COLO668 (cell line): ENCODE data around the gene CCDC201.

Source experiments
- DNase-seq: peaks from one replicate; lab custom pipeline; 2025; ENCODE audit not compliant: unreplicated experiment; lab: John Stamatoyannopoulos, UW

CCDC201 gene

GRCh38 chr7:45873035-45873354 is at the start of gene CCDC201:
TSS of gene CCDC201 (minus strand) at chr7:45873082. CDS start at chr7:45873007, 75 bp downstream.
- no peak for DNase-seq

DNA sequence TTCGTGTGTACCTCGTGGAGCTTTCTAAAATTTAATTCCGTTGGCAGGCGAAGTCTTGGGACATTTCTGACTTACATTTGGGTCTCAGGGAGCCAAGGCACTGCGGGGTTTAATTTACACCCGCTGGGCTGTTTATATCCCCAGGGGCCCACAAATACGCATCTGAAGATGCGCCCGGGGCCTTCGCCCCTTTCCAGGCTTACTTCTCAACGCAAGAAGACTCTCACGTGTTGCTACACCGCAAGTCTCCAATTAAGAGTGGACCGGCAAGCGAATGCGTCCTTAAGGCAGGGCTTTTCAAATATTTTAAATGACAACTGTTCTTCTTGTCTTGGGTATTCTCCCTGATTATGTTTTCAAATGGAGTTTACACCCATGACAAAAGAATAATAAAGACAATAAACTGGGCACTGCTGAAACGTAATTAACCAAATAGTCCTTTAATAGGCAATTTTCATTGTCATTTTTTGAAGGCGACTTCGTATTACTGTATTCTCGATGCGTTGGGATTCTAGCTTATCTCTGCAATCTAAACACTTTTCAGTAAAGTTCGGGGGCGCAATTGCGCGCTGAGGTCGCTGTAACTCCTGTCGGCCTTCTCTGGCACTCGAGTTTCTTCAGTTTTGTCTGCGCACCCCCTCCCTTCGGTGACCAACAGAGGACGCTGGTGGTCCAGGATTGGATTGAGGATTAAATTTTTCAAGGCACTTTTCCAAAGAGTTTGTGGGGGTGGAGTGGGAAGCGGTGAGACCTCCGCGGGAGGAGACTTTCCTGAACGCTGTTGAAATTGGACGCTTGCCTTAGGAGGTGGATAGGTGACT is 49.0 kb upstream of the CCDC201 start:
- DNase-seq, result peak; percentile 74

GRCh38 chr7:45921381-45921698 is 48.5 kb upstream of the CCDC201 start:
- no peak for DNase-seq

DNA sequence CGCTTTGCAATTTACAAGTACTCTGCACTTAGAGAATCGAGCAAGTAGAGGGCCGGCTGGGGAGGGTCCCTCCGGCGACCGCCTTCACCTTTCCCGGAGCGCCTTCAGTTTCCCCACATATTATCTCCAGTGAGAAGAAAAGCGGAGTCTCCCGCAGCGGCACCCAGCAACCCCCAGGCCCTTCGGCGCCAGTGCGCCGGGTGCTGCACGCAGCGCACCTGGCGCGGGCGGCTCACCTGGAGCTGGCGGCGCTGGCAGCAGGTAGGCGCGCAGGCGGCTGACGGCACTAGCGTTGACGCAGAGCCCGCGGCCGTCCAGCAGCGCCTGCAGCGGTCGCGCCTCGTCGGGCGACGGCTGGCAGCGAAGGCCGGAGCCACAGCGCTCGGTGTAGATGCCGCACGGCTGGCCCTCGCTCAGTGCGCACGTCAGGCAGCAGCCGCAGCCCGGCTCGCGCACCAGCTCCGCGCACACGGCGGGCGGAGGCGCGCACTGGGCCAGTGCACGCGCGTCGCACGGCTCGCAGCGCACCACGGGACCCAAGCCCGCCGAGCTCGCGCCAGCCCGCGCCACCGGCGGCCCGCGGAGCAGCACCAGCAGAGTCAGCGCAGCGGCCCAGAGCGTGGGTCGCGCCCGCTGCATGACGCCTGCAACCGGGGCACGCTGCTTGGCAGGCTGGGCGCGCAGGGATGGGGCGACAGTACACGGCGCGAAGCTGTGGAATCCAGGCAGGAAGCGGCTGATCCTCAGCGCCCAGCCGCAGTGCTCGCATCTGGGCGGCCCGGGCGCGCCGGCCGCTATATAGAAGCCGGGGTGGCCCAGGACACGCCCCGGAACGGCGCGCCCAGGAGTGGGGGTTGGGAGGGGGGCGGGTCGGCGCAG is 47.9 kb upstream of the CCDC201 start, which contains the start of gene IGFBP3:
Gene IGFBP3 (minus strand): TSS at position 771 of the 879 bp plus-strand sequence. CDS start 132 bp downstream, at position 639.
- peak; percentile 96 for DNase-seq

DNA sequence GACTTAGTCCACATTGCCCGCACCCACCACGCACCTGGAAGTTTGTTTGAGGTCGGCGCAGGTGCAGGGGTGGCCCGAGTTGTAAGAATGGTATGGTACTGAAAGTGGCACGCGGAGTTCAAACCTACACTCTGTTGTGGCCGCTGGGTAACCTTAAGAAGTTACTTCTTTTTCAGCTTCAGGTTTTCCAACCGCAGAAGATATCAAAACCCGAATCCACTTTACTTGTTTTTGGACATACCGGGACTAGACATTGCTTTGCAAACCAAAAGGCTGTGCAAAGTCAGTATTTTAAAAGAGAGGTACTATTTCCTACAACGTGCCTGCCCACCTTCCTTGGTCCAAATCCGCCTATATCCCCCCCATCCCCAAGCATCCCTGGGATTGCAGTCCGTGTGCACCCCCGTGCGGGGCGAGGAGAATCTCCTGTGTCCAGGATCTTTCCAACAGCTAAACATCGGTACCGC is 47.1 kb upstream of the CCDC201 start:
- peak; percentile 64 for DNase-seq

DNA sequence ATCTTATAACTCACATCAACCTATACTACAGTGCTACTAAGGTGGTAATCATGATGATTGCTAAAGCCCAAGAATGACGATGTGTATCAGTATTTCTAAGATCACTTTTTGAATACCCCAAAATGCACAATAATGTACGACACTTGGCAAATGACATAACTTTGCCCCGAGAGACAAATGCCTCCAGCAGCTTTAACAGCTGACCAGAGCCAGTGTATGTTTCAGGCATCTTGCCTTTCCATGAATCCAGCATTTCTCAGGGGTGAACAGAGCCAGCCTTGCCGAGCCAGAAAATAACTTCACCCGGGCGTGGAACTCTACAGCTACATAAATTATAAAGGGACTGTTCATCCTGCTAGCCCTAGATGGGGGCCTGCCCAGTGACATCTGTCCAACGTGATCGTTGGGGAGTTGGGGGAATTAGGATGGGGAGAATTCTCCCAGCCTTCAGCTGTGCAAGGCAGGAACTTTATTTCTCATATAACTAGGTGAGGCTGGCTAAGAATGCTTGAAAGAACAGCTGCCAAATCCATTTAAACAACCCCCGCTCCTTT is 46.4 kb upstream of the CCDC201 start:
- DNase-seq, result no peak

DNA sequence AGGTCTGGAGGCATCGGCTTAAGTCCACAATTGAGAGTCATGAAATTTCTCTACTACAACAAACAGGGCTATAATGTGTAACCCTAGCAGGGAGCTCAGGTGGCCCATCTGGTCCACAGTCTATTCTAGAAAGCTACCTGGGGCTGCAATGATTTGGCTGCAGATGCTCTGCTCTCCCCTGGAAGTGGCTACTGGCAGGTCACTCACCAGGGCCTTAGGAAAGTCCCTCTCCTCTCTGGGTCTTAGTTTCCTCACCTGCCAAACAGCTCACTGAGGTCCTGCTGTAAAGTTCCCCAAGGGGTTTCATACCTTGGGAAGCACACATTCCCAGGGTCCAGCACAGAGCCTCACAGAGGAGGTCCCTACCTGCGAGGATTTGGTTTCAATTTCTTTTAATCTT is 45.7 kb upstream of the CCDC201 start:
- peak; percentile 51 for DNase-seq

- peak; percentile 92 for DNase-seq
Measured at GRCh38 chr7:45917658-45918057, 44.8 kb upstream of the CCDC201 start.

GRCh38 chr7:45917064-45917463 is 44.2 kb upstream of the CCDC201 start:
- no peak for DNase-seq

DNA sequence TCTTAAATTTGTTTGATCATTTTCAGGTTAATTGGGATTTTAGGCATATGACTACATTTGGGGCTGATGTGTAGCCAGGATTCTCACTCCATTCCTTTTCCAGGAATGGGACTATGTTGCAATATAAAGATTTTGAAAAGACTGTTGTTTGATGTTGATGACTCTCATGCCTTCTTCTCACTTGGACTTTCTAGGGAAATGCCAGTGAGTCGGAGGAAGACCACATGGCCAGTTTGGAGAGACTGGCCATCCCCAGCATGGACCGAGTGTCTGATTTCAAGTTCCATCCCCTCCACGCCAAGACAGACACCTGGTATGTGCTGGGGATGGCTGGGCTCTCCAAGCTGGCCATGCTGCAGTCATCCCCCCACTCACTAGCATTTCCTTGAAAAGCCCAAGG is 42.7 kb upstream of the CCDC201 start:
- no peak for DNase-seq

DNA sequence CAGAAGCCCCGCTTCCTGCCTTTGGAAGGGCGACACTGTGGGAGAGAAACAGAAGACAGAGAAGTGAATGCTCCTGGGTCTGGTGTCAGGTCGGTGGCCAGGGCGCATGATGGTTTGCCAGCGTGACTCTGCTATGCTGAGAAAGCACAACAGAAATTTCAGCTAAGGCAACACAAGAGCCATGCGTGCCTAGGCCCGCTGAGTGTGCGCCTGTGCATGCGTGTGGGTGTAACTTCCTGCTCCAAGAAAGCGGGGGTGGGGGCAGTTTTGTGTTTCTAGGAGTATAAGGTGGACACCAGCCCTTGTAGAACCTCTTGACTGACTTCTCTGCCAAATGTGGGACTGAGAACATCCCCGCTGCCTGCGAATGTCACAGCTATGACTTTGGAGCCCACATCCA is 42.0 kb upstream of the CCDC201 start:
- DNase-seq, result no peak

DNA sequence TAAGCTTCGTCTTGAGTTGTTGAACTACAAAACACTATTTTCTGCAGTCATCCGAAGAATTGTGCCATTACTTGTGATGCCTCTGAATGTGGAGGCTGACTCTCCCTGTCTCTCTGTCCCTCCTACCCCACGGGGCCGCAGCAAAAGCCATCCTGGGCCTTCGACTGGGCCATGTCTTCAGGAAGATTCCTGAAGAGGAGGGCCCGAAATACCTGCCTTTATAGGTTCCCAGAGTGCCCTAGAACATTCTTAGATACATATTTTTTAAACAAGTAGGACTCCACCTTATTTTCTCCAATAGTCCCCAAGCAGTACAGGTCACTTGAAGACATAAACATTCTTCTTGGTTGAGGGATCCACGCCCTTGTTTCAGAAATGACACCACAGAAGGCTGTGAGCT is 40.1 kb upstream of the CCDC201 start:
- no peak for DNase-seq

DNA sequence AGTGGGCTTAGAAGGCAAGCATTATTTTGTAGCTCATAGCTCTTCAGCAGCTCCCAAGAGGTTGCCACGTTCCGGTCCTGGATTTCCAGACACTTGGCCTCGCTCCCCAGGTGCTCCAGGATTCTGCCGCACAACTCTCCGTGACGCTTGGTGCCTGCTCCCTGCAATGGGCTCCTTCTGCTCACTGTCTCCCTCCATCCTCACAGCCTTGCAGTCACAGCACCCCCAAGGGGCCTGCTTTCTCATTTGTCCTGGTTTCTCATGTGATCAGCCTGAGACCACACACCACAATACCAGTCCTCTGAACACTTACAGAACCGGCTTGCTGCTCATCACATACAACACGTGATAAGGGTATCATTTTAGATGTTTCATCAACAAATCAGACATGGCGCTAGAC is 38.4 kb upstream of the CCDC201 start:
- no peak for DNase-seq

- no peak for DNase-seq
Measured at GRCh38 chr7:45910855-45911254, 38.0 kb upstream of the CCDC201 start.

DNA sequence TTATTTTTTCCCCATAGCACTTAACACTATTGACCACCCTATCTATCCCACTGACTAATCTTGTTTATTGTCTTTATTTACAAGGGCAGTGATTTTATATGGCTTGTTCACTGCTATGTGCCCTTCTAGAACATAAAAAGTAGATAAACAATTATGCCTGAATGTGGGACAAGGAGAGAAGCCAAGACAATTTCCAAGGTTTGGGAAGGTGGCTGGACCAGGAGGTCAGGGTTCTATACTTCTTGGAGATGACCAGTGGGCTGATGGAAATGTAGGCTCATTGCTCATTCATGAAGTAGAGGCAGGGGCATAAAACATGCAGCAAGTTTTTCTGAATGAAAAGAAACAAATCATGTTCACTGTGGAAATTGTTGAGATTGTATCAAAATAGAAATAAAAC is 36.7 kb upstream of the CCDC201 start:
- DNase-seq, result no peak

GRCh38 chr7:45902820-45903219 is 29.9 kb upstream of the CCDC201 start:
- no peak for DNase-seq

- no peak for DNase-seq
Measured at GRCh38 chr7:45901566-45901965, 28.7 kb upstream of the CCDC201 start.

DNA sequence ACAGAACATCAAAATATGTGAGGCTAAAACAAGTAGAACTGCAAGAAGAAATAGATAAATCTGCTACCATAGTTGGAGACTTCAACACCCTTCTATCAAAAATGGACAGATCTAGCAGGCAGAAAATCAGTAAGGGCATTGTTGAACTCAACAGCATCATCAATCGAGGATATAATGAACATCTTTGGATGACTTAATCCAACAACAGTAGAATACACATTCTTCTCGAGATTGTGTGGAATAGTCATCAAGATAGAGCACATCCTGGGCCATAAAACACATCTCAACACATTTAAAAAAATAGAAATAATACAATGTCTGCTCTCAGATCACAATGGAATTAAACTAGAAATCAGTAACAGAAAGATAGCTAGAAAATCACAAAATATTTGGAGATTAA is 25.3 kb upstream of the CCDC201 start:
- DNase-seq, result no peak

DNA sequence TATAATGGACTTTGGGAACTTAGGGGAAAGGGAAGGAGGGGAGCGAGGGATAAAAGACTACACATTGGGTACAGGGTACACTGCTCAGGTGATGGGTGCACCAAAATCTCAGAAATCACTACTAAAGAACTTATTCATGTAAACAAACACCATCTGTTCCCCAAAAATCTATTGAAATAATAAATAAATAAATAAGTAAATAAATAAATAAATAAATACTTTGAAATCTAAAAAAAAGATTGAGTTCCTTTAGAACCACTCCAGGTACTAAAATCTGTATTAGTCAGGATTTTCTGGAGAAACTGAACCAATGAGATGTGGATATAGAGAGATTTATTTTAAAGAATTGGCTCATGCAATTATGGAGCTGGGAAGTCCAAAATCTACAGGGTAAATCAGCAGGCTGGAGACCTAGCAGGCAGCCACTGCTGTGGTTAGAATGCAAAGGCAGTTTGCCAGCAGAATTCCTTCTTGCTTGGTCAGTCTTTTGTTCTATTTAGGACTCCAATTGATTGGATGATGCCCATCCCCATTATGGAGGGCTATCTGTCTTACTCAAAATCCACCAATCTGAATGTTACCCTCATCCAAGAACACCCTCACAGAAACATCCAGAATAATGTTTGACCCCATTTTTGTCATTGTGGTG is 24.3 kb upstream of the CCDC201 start:
- DNase-seq, result no peak

GRCh38 chr7:45894665-45895062 is 21.8 kb upstream of the CCDC201 start:
- DNase-seq, result no peak

DNA sequence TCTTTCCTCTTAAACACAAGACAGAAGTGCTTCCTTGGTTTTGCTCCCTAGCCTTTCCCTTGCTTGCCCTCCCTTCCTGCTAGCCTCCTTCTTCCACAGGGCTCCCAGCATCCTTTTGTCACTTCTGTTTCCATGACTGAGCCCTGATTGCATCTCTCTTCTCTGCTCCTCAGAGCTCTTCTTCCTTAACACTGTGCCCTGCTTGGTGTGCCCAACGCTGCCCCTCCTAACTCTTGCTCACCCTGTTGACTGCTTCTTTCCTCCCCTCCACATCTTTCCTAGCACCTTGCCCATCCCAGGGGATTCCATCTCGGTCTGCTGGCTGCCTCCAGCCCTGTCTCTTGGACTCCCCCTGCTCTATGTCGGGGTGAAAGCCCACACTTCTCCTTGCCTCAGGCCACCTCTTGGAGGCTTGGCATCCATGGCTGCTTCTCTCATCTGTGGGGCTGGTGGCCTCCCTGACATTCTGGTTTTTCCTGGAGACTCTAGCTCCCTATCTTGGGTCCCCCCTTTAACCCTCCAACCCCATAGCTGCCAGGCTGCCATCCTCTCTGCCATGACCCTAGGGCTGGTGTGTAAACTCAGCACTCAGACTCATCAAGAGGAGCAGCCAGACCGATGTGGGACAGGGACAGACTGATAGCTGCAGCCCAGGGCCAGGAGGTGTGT is 21.2 kb upstream of the CCDC201 start:
- no peak for DNase-seq
